Activated naive CD4-positive, alpha-beta T cell treated with anti-CD3 and anti-CD28 coated beads, Interleukin-2, amount 50 U/mL, for 72 hours (primary cell): ENCODE data around the gene LAPTM5. TPM values are rescaled to one million over a fixed set of nuclear protein-coding genes. Genes with fewer than 3 reads are reported as not detected.

Source experiments
- ATAC-seq, 2 donors: fragments of 150-1000 bp; cut with Tn5 transposase; 2 replicates each; pipeline ENCODE4 v1.10.0; 2021; ENCODE audit warnings: mild to moderate bottlenecking in 2 of 2, moderate library complexity in 2 of 2
- DNase-seq, 2 donors: peaks; one replicate each; pipeline ENCODE4 v3.0.0; 2021 to 2022; ENCODE audit warnings: low spot score in 2 of 2
- H3K27ac Mint-ChIP-seq, 2 donors: one replicate each; pipeline ENCODE4 v1.8.0; 2022; ENCODE audit warnings: mild to moderate bottlenecking in 2 of 2, mixed read lengths in 2 of 2
- H3K36me3 Mint-ChIP-seq, 2 donors: one replicate each; pipeline ENCODE4 v1.8.0; 2022; ENCODE audit warnings: mixed read lengths in 2 of 2
- H3K9me3 Mint-ChIP-seq, 2 donors: one replicate each; pipeline ENCODE4 v1.8.0; 2022; ENCODE audit warnings: mixed read lengths in 2 of 2
- total RNA-seq, 2 donors: library from RNA; stranded (reverse); gene quantifications; one replicate each; pipeline ENCODE4 v1.2.3, GENCODE V29; 2022

Gene LAPTM5
- total RNA-seq, 2 donors from 2014 or later, result 248 to 298 TPM

GRCh38 chr1:30721812-30722537 lies 35.6 kb downstream of the LAPTM5 start:
- Mint-ChIP-seq H3K27ac (no peak overlapping the region), H3K9me3 (no peaks in the 10 kb centered on the region), H3K36me3 (no peaks in the 10 kb centered on the region)
- ATAC-seq, result no peak
- no peak for DNase-seq

GRCh38 chr1:30721341-30721793 lies 36.2 kb downstream of the LAPTM5 start:
- ATAC-seq, result no peak
- Mint-ChIP-seq H3K27ac (no peak overlapping the region), H3K9me3 (no peaks in the 10 kb centered on the region), H3K36me3 (peaks cover 0 to 6% of the 10 kb centered on the region in 2 donors)
- DNase-seq, result no peak

- ATAC-seq, result no peak
- peaks cover 0 to 5% of the 10 kb centered on the region in 2 donors for H3K9me3 Mint-ChIP-seq
- H3K27ac Mint-ChIP-seq, result peak overlapping the region in 1 of 2 donors; percentile 94
- H3K36me3 Mint-ChIP-seq, result peaks cover 0 to 14% of the 10 kb centered on the region in 2 donors
- no peak for DNase-seq
Measured at GRCh38 chr1:30720271-30721223, 37.0 kb downstream of the LAPTM5 start.

- Mint-ChIP-seq H3K27ac (peak overlapping the region; percentile 87 to 94), H3K36me3 (peaks cover 0 to 23% of the 10 kb centered on the region in 2 donors), H3K9me3 (peaks cover 3 to 5% of the 10 kb centered on the region in 2 donors)
- DNase-seq, result peak in 1 of 2 donors; percentile 92
- ATAC-seq, result no peak
Measured at GRCh38 chr1:30719406-30720270, 37.9 kb downstream of the LAPTM5 start.

GRCh38 chr1:30718636-30719405 lies 38.8 kb downstream of the LAPTM5 start:
- Mint-ChIP-seq H3K36me3 (peaks cover 0 to 27% of the 10 kb centered on the region in 2 donors), H3K27ac (peak overlapping the region; percentile 87 to 94)
- DNase-seq, result peak in 1 of 2 donors; percentile 98

GRCh38 chr1:30718091-30718635 lies 39.4 kb downstream of the LAPTM5 start:
- peaks cover 0 to 27% of the 10 kb centered on the region in 2 donors for H3K36me3 Mint-ChIP-seq
- peaks cover 3 to 5% of the 10 kb centered on the region in 2 donors for H3K9me3 Mint-ChIP-seq
- ATAC-seq (peak; percentile 88), DNase-seq (peak; percentile 97 to 99)
- H3K27ac Mint-ChIP-seq, result peak overlapping the region; percentile 94 to 98

More at GRCh38 chr1:30718636-30719405, 38.8 kb downstream of the LAPTM5 start:
- peak; percentile 73 to 75 for ATAC-seq
- H3K9me3 Mint-ChIP-seq, result peaks cover 3 to 5% of the 10 kb centered on the region in 2 donors

- H3K27ac Mint-ChIP-seq, result peak overlapping the region in 1 of 2 donors; percentile 94
- peaks cover 3 to 5% of the 10 kb centered on the region in 2 donors for H3K9me3 Mint-ChIP-seq
- DNase-seq (no peak), ATAC-seq (no peak)
- peaks cover 0 to 27% of the 10 kb centered on the region in 2 donors for H3K36me3 Mint-ChIP-seq
Measured at GRCh38 chr1:30716646-30717045, 40.9 kb downstream of the LAPTM5 start.

GRCh38 chr1:30715886-30716285 lies 41.7 kb downstream of the LAPTM5 start:
- ATAC-seq (no peak), DNase-seq (no peak)
- Mint-ChIP-seq H3K9me3 (peaks cover 3 to 5% of the 10 kb centered on the region in 2 donors), H3K36me3 (peaks cover 0 to 27% of the 10 kb centered on the region in 2 donors), H3K27ac (no peak overlapping the region)

- Mint-ChIP-seq H3K9me3 (peaks cover 3 to 5% of the 10 kb centered on the region in 2 donors), H3K36me3 (peaks cover 0 to 27% of the 10 kb centered on the region in 2 donors), H3K27ac (no peak overlapping the region)
- DNase-seq (peak in 1 of 2 donors; percentile 39), ATAC-seq (no peak)
Measured at GRCh38 chr1:30715216-30715615, 42.4 kb downstream of the LAPTM5 start.

- Mint-ChIP-seq H3K27ac (no peak overlapping the region), H3K36me3 (peaks cover 0 to 27% of the 10 kb centered on the region in 2 donors), H3K9me3 (peaks cover 3 to 5% of the 10 kb centered on the region in 2 donors)
- no peak for DNase-seq
- no peak for ATAC-seq
Measured at GRCh38 chr1:30714536-30715090, 43.0 kb downstream of the LAPTM5 start.

GRCh38 chr1:30714025-30714424 lies 43.5 kb downstream of the LAPTM5 start:
- Mint-ChIP-seq H3K36me3 (peaks cover 0 to 27% of the 10 kb centered on the region in 2 donors), H3K9me3 (peaks cover 3 to 5% of the 10 kb centered on the region in 2 donors), H3K27ac (no peak overlapping the region)
- no peak for DNase-seq
- ATAC-seq, result no peak

- peaks cover 0 to 27% of the 10 kb centered on the region in 2 donors for H3K36me3 Mint-ChIP-seq
- H3K9me3 Mint-ChIP-seq, result peaks cover 3 to 5% of the 10 kb centered on the region in 2 donors
- H3K27ac Mint-ChIP-seq, result no peak overlapping the region
- no peak for DNase-seq
- ATAC-seq, result no peak
Measured at GRCh38 chr1:30713311-30713710, 44.3 kb downstream of the LAPTM5 start.

- ATAC-seq, result no peak
- Mint-ChIP-seq H3K27ac (no peak overlapping the region), H3K9me3 (peaks cover 3 to 5% of the 10 kb centered on the region in 2 donors), H3K36me3 (peaks cover 0 to 27% of the 10 kb centered on the region in 2 donors)
- no peak for DNase-seq
Measured at GRCh38 chr1:30712583-30712982, 45.0 kb downstream of the LAPTM5 start.

GRCh38 chr1:30710407-30710806 lies 47.2 kb downstream of the LAPTM5 start:
- H3K27ac Mint-ChIP-seq, result no peak overlapping the region
- H3K36me3 Mint-ChIP-seq, result peaks cover 0 to 11% of the 10 kb centered on the region in 2 donors
- DNase-seq (no peak), ATAC-seq (no peak)
- H3K9me3 Mint-ChIP-seq, result peaks cover 0 to 3% of the 10 kb centered on the region in 2 donors

- Mint-ChIP-seq H3K27ac (no peak overlapping the region), H3K36me3 (no peaks in the 10 kb centered on the region), H3K9me3 (no peaks in the 10 kb centered on the region)
- DNase-seq (no peak), ATAC-seq (peak in 1 of 2 donors; percentile 10)
Measured at GRCh38 chr1:30708361-30708728, 49.2 kb downstream of the LAPTM5 start.
